Measurements from ENCODE around the gene HIF3A.

HIF3A gene

DNA sequence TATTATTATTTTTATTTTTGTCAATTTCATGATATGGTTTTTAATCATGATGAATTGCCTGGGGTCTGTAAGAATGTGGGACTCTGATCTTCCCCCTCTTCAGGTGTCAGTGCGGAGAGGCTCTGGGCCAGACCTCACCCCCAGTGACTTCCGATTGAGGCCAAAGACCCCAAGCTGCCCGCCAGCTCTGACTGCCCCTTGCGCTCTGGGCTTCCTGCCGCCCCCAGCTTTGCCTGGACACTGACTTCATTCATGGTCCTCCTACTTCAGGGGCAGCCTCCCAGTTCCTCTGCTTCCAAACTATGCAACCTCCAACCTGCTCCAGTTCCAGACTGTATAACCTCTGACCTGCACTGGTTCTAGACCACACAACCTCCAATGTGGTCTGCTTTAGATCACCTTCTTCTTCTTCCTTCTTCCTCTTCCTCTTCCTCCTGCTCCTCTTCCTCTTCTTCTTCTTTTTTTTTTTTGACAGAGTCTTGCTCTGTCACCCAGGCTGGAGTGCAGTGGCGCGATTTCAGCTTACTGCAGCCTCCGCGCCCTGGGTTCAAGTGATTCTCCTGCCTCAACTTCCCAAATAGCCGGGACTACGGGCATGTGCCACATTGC, 43.3 kb downstream of the HIF3A start:
- Histone ChIP-seq H3K9me3 (ENCODE audit: low read length) (no peaks in the 10 kb centered on the region), H3K27me3 (ENCODE audit: control insufficient read depth in 1 of 2, insufficient read depth in 2 of 2, low read length in 2 of 2) (no peaks in the 10 kb centered on the region), H3K27ac (ENCODE audit: low read depth, low read length) (no peak overlapping the region), H3K9ac (ENCODE audit: low read length) (no peak overlapping the region), H3K4me1 (ENCODE audit: insufficient read depth, low read length) (no peaks in the 10 kb centered on the region), H3K36me3 (ENCODE audit: insufficient read depth, low read length) (peaks cover 31% of the 10 kb centered on the region), H3K4me3 (ENCODE audit: low read depth in 1 of 2, low read length in 2 of 2) (no peak overlapping the region)

DNA sequence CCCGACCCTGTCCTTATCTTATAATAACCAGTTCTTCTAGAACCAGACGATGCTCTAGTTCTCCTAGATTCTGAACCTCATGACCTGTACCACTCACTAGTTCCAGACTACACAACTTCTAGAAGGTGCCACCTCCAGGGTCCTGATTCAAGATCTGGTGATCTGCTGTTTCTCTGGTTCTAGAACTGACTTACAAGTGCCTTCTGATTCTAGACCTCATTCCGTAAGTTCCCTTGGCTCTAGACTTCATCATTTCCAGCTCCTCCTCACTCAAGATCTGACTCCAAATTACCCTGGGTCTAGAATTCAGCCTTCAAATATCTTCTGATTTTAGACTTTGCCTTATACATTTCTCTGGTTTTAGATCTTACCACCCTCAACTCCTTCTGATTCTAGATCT, 45.1 kb downstream of the HIF3A start:
- Histone ChIP-seq H3K27ac (ENCODE audit: low read depth, low read length) (no peak overlapping the region), H3K4me1 (ENCODE audit: insufficient read depth, low read length) (peaks cover 5% of the 10 kb centered on the region), H3K9me3 (ENCODE audit: low read length) (no peaks in the 10 kb centered on the region), H3K27me3 (ENCODE audit: control insufficient read depth in 1 of 2, insufficient read depth in 2 of 2, low read length in 2 of 2) (no peaks in the 10 kb centered on the region), H3K36me3 (ENCODE audit: insufficient read depth, low read length) (peaks cover 31% of the 10 kb centered on the region), H3K9ac (ENCODE audit: low read length) (no peak overlapping the region), H3K4me3 (ENCODE audit: low read depth in 1 of 2, low read length in 2 of 2) (no peak overlapping the region)

DNA sequence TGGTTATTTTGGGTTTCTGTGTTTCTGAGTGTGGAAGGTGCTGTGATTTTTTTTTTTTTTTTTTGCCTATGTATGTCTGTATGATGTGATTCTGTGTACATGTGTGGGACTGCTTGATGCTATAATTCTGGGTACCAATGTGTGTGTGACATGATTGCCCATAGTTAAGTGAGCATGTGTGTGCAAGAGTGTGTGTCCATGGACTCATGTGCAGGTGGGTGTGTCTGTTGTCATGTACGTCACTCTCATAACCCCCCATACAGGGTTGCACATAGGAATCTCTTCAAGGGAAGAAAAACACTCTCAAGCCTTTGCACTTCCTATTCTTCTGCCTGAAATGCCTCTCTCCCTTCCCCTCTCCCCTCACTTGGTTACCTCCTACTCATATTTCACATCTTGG, 47.5 kb downstream of the HIF3A start:
- no peak overlapping the region for H3K4me3 ChIP-seq (ENCODE audit: low read depth in 1 of 2, low read length in 2 of 2)
- H3K9ac ChIP-seq (ENCODE audit: low read length), result no peak overlapping the region
- H3K27ac ChIP-seq (ENCODE audit: low read depth, low read length), result no peak overlapping the region
- H3K4me1 ChIP-seq (ENCODE audit: insufficient read depth, low read length), result peaks cover 26% of the 10 kb centered on the region
- H3K27me3 ChIP-seq (ENCODE audit: control insufficient read depth in 1 of 2, insufficient read depth in 2 of 2, low read length in 2 of 2), result no peaks in the 10 kb centered on the region
- H3K36me3 ChIP-seq (ENCODE audit: insufficient read depth, low read length), result peaks cover 10% of the 10 kb centered on the region
- no peaks in the 10 kb centered on the region for H3K9me3 ChIP-seq (ENCODE audit: low read length)

DNA sequence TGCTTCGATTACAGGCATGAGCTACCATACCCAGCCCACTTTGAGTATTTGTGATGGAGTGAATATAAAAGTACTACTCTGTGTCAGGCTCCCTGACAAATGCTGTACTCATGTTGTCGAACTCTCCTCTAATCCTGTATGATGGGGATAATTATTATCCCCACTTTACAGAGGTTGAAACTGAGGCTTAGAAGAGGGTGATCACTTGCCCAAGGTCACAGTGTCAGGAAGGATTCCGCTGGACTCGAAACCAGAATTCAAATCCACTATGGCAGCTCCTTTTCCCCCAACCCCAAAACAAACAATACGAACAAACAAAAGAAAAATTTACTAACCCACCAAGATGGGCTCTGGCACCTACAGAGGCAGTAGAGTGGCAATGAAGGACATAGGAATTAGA, 48.3 kb downstream of the HIF3A start:
- Histone ChIP-seq H3K9me3 (ENCODE audit: low read length) (no peaks in the 10 kb centered on the region), H3K4me3 (ENCODE audit: low read depth in 1 of 2, low read length in 2 of 2) (no peak overlapping the region), H3K27ac (ENCODE audit: low read depth, low read length) (no peak overlapping the region)

DNA sequence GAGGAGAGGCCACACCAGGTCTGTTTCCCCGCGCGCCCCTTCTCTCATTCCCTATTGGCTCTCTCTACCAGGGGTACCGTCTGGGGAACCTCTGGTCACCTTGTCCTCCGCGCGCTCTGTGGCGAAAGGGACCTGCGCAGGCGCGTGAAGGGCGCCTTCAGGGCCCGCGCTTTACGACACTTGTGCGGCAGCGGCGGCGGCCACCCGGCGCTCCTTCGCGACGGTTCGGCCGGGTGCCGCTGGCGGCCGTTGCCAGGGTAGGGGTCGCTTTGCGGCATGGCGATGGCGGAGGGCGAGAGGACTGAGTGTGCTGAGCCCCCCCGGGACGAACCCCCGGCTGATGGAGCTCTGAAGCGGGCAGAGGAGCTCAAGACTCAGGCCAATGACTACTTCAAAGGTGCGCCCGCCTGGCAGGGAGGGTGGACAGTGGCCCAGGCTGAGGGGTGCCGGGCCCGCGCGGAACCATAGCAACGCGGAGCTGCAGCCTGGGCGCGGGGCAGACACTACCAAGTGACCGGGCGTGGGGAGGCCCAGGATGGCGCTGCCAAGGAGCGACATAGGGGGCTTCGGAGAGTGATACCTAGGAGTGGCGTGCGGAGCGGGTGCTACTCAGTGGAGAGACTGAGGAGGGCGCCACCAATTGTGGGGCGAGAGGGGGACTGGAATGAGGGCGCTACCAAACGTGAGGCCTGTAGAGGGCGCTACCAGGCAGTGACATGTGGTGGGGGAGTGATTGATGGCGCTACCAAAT, 50.2 kb downstream of the HIF3A start, which contains the start of gene PPP5C:
Gene PPP5C (plus strand): TSS at position 267 of the 751 bp plus-strand sequence. CDS start 10 bp downstream, at position 277.
- H3K4me3 ChIP-seq (ENCODE audit: low read depth in 1 of 2, low read length in 2 of 2), result peak within 1 kb of the TSS; percentile 84 to 97
- peaks cover 52% of the 10 kb centered on the region for H3K4me1 ChIP-seq (ENCODE audit: insufficient read depth, low read length)
- H3K9me3 ChIP-seq (ENCODE audit: low read length), result no peaks in the 10 kb centered on the region
- no peaks in the 10 kb centered on the region for H3K36me3 ChIP-seq (ENCODE audit: insufficient read depth, low read length)
- peak within 1 kb of the TSS; percentile 87 for H3K9ac ChIP-seq (ENCODE audit: low read length)
- peak within 1 kb of the TSS; percentile 83 for H3K27ac ChIP-seq (ENCODE audit: low read depth, low read length)
- no peaks in the 10 kb centered on the region for H3K27me3 ChIP-seq (ENCODE audit: control insufficient read depth in 1 of 2, insufficient read depth in 2 of 2, low read length in 2 of 2)

More for the DNA sequence above, 48.3 kb downstream of the HIF3A start:
- no peaks in the 10 kb centered on the region for H3K27me3 ChIP-seq (ENCODE audit: control insufficient read depth in 1 of 2, insufficient read depth in 2 of 2, low read length in 2 of 2)
- H3K4me1 ChIP-seq (ENCODE audit: insufficient read depth, low read length), result peaks cover 34% of the 10 kb centered on the region
- peaks cover 2% of the 10 kb centered on the region for H3K36me3 ChIP-seq (ENCODE audit: insufficient read depth, low read length)
- no peak overlapping the region for H3K9ac ChIP-seq (ENCODE audit: low read length)

DNA sequence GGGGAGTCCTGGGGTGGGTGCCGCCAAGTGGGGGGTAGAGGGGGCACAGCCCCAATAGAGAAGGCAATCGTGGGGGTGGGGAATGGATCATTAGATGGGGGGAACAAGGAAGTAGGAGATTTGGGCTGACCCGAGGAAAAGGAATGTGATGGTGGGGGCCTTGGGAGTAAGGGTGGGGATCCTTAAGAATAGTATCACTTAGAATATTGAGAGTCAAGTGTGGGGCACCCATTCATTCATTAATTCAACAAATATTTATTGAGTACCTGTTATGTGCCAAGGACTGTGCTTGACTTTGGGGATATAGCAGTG, 50.7 kb downstream of the HIF3A start:
- H3K27ac ChIP-seq (ENCODE audit: low read depth, low read length), result peak overlapping the region; percentile 83
- H3K27me3 ChIP-seq (ENCODE audit: control insufficient read depth in 1 of 2, insufficient read depth in 2 of 2, low read length in 2 of 2), result no peaks in the 10 kb centered on the region
- H3K9ac ChIP-seq (ENCODE audit: low read length), result peak overlapping the region; percentile 87
- H3K4me1 ChIP-seq (ENCODE audit: insufficient read depth, low read length), result peaks cover 54% of the 10 kb centered on the region
- no peaks in the 10 kb centered on the region for H3K36me3 ChIP-seq (ENCODE audit: insufficient read depth, low read length)
- peak overlapping the region; percentile 84 to 97 for H3K4me3 ChIP-seq (ENCODE audit: low read depth in 1 of 2, low read length in 2 of 2)
- no peaks in the 10 kb centered on the region for H3K9me3 ChIP-seq (ENCODE audit: low read length)

DNA sequence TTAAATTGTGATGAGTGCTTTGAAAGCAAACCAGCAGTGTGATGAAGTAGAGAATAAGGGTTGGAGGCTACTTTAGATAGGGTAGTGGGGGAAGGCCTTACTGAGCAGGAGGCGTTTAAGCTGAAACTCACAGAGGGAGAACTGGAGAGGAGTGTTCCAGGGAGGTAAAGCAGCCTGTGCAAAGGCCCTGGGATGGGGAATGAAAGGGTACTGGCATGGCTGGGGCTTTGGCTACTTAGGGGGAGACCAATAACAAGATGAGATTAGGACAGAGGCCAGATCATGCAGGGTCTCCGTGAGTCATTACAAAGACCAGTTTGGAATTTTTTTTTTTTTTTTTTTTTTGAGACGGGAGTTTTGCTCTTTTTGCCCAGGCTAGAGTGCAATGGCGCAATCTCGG, 51.1 kb downstream of the HIF3A start:
- H3K4me3 ChIP-seq (ENCODE audit: low read depth in 1 of 2, low read length in 2 of 2), result peak overlapping the region; percentile 84 to 97
- H3K36me3 ChIP-seq (ENCODE audit: insufficient read depth, low read length), result no peaks in the 10 kb centered on the region
- no peak overlapping the region for H3K27ac ChIP-seq (ENCODE audit: low read depth, low read length)
- H3K9ac ChIP-seq (ENCODE audit: low read length), result peak overlapping the region; percentile 87
- H3K4me1 ChIP-seq (ENCODE audit: insufficient read depth, low read length), result peaks cover 54% of the 10 kb centered on the region
- no peaks in the 10 kb centered on the region for H3K27me3 ChIP-seq (ENCODE audit: control insufficient read depth in 1 of 2, insufficient read depth in 2 of 2, low read length in 2 of 2)
- H3K9me3 ChIP-seq (ENCODE audit: low read length), result no peaks in the 10 kb centered on the region

DNA sequence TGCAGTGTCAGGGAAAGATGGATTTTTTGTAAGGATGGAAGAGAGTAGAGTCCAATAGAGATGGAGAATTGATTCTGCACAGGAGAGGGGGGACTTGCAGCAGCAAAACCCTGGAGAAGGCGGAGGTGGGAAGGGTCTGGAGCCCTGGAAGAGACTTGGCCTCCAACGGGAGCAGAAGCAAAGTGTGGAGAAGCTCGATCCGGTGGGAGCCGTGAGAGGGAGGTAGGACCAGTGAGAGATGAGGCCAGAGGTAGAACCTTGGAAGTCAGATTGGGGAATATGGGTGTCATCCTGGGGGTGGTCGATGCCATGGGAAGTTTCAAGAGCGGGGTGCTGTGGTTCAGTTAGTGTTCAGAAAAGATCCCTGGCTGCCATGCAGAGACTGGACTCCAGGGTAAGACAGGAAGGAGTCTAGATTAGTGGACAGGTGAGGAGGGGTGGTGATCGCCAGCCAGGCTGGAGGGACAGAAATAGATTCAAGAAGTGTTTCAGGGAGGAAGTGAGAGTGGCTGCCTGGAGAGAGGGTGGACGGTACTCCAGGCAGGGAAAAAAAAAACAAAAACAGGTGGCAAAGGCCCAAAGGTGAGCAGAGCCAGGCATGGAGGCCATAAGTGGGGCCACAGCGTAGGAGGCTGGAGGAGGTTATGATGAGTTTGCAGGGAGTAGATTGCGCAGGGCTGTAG, 52.6 kb downstream of the HIF3A start:
- H3K4me3 ChIP-seq (ENCODE audit: low read depth in 1 of 2, low read length in 2 of 2), result no peak overlapping the region
- H3K27me3 ChIP-seq (ENCODE audit: control insufficient read depth in 1 of 2, insufficient read depth in 2 of 2, low read length in 2 of 2), result no peaks in the 10 kb centered on the region
- no peak overlapping the region for H3K9ac ChIP-seq (ENCODE audit: low read length)
- H3K4me1 ChIP-seq (ENCODE audit: insufficient read depth, low read length), result peaks cover 54% of the 10 kb centered on the region
- no peak overlapping the region for H3K27ac ChIP-seq (ENCODE audit: low read depth, low read length)
- peaks cover 9% of the 10 kb centered on the region for H3K36me3 ChIP-seq (ENCODE audit: insufficient read depth, low read length)
- no peaks in the 10 kb centered on the region for H3K9me3 ChIP-seq (ENCODE audit: low read length)

DNA sequence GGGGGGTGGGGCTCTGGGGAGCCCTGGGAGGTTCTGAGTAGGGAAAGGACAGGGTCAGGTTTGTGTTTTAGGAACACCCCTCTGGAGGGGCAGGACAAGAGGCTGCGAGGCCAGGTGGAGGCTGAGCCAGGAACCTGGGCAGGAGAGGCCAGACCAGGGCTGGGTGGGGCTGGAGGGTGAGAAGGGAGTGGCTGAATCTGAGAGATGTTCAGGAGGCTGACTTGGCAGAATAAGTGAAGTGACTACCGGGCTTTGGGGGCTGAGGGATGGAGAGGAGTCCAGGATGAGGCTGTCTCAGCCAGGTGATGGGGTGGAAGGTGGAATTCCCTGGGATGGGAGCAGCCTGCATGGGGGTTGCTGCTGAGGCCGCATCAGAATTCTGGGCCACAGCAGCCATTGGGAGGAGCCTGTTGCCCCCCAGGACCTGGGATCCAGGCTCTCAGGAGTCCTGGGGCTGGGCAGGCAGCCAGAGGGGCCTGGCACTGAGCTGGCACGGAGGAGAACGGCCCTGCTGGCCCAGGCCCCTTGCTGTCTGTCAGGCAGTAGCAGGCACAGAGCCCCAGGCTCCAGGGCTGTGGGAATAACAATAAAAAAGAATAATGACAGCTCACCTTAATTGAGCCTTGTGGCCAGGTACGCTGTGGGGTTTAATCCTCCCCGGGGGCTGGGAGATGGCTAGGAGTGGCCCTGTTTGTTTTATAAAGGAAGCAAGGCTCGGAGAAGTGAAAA, 53.4 kb downstream of the HIF3A start:
- no peak overlapping the region for H3K9ac ChIP-seq (ENCODE audit: low read length)
- peak overlapping the region; percentile 62 for H3K27ac ChIP-seq (ENCODE audit: low read depth, low read length)
- H3K4me1 ChIP-seq (ENCODE audit: insufficient read depth, low read length), result peaks cover 54% of the 10 kb centered on the region
- no peaks in the 10 kb centered on the region for H3K9me3 ChIP-seq (ENCODE audit: low read length)
- H3K36me3 ChIP-seq (ENCODE audit: insufficient read depth, low read length), result peaks cover 17% of the 10 kb centered on the region
- no peaks in the 10 kb centered on the region for H3K27me3 ChIP-seq (ENCODE audit: control insufficient read depth in 1 of 2, insufficient read depth in 2 of 2, low read length in 2 of 2)
- H3K4me3 ChIP-seq (ENCODE audit: low read depth in 1 of 2, low read length in 2 of 2), result peak overlapping the region in 1 of 2 donors; percentile 8

DNA sequence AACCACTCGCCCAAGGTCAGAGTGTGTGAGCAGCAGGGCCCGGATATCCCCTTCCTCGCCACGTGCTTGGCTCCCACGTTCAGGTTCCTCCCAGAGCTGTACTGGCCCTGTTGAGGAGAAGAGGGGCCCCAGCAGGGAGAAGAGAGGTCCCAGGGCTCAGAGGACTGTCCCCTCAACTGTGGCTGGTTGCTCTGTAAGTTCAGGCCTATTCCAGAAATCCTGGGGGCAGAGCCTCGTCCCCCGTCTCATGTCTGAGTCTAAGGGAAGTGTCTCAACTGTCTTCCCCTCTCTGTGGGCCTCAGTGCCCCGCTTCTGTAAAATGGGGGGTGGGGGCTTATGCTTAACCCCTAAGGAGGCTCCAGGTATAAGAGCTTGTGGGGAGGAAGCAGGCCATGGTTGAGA, 53.9 kb downstream of the HIF3A start:
- Histone ChIP-seq H3K27ac (ENCODE audit: low read depth, low read length) (peak overlapping the region; percentile 62), H3K9ac (ENCODE audit: low read length) (no peak overlapping the region), H3K9me3 (ENCODE audit: low read length) (no peaks in the 10 kb centered on the region), H3K4me3 (ENCODE audit: low read depth in 1 of 2, low read length in 2 of 2) (peak overlapping the region in 1 of 2 donors; percentile 8), H3K27me3 (ENCODE audit: control insufficient read depth in 1 of 2, insufficient read depth in 2 of 2, low read length in 2 of 2) (no peaks in the 10 kb centered on the region), H3K36me3 (ENCODE audit: insufficient read depth, low read length) (peaks cover 17% of the 10 kb centered on the region), H3K4me1 (ENCODE audit: insufficient read depth, low read length) (peaks cover 54% of the 10 kb centered on the region)
